Measurements from ENCODE around the gene COQ10B. TPM values are rescaled to one million over a fixed set of nuclear protein-coding genes. Genes with fewer than 3 reads are reported as not detected.

COQ10B gene
- total RNA-seq, 1 donor from 2014 or later: 28.5 TPM

DNA sequence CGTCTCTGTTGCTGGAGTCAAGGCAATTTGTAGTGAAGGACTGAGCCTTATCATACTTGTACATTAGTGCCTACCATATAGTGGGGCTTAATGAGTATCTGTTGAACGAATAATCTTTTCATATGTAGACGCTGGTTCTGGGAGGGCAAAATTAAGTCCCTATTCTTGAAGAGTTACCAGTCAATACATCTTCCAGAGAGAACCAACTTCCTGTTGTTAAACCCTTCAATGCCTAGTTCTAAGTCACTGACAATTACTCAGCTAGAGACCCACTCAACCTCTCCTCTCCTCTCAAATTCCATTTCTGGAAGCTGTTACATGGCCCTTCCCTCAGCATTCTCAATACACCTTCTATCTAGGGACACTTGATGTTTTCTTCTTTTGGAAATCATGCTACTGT lies 61.4 kb downstream of the COQ10B start:
- Histone ChIP-seq H3K4me3 (no peak overlapping the region), H3K27ac (peak overlapping the region; percentile 93), H3K36me3 (no peaks in the 10 kb centered on the region), H3K27me3 (no peaks in the 10 kb centered on the region), H3K9me3 (no peaks in the 10 kb centered on the region), H3K4me1 (peaks cover 33% of the 10 kb centered on the region)
- no peak for TF ChIP-seq POLR2A (IDR thresholded peaks at IDR 0.05)
- TF ChIP-seq, protein P1, sequence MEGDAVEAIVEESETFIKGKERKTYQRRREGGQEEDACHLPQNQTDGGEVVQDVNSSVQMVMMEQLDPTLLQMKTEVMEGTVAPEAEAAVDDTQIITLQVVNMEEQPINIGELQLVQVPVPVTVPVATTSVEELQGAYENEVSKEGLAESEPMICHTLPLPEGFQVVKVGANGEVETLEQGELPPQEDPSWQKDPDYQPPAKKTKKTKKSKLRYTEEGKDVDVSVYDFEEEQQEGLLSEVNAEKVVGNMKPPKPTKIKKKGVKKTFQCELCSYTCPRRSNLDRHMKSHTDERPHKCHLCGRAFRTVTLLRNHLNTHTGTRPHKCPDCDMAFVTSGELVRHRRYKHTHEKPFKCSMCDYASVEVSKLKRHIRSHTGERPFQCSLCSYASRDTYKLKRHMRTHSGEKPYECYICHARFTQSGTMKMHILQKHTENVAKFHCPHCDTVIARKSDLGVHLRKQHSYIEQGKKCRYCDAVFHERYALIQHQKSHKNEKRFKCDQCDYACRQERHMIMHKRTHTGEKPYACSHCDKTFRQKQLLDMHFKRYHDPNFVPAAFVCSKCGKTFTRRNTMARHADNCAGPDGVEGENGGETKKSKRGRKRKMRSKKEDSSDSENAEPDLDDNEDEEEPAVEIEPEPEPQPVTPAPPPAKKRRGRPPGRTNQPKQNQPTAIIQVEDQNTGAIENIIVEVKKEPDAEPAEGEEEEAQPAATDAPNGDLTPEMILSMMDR (IDR thresholded peaks at IDR 0.05): no peak
- no peak for TF ChIP-seq POLR2AphosphoS5 (IDR thresholded peaks at IDR 0.05; ENCODE audit: insufficient read depth in 1 of 2, low read depth in 1 of 2)
- intact Hi-C loops (cut with DNase I): no loop called here
- DNase-seq (ENCODE audit: extremely low spot score in 2 of 2): no peak

DNA sequence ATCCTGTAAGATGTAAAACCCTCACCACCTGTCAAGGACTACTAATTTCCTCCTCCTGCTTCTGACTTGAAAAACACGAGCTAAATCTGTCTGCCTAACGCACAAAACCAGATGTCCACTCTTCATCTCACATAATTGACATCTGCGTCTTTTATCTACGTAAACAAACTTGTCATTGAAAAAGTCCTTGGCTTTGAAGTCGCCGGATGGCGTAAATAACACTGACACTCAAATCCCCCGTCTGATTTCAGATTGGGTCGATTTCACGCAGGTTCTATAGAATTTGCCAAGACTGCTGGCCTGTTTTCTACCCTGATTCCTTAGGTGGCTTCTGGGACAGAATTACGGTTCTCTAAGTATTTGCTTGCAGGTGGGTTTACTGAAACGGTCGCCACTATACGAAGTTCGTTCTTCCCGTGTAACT lies 62.0 kb downstream of the COQ10B start:
- H3K4me1 ChIP-seq: peaks cover 33% of the 10 kb centered on the region
- H3K9me3 ChIP-seq: no peaks in the 10 kb centered on the region
- intact Hi-C loops (cut with DNase I): no loop called here
- peak overlapping the region; percentile 76 to 91 for H3K4me3 ChIP-seq
- H3K27me3 ChIP-seq: no peaks in the 10 kb centered on the region
- H3K36me3 ChIP-seq: no peaks in the 10 kb centered on the region
- TF ChIP-seq POLR2AphosphoS5 (IDR thresholded peaks at IDR 0.05; ENCODE audit: insufficient read depth in 1 of 2, low read depth in 1 of 2) (no peak), POLR2A (IDR thresholded peaks at IDR 0.05) (no peak)
- TF ChIP-seq, protein P1 (IDR thresholded peaks at IDR 0.05): no peak
- DNase-seq (ENCODE audit: extremely low spot score in 2 of 2): no peak
- H3K27ac ChIP-seq: peak overlapping the region; percentile 93

DNA sequence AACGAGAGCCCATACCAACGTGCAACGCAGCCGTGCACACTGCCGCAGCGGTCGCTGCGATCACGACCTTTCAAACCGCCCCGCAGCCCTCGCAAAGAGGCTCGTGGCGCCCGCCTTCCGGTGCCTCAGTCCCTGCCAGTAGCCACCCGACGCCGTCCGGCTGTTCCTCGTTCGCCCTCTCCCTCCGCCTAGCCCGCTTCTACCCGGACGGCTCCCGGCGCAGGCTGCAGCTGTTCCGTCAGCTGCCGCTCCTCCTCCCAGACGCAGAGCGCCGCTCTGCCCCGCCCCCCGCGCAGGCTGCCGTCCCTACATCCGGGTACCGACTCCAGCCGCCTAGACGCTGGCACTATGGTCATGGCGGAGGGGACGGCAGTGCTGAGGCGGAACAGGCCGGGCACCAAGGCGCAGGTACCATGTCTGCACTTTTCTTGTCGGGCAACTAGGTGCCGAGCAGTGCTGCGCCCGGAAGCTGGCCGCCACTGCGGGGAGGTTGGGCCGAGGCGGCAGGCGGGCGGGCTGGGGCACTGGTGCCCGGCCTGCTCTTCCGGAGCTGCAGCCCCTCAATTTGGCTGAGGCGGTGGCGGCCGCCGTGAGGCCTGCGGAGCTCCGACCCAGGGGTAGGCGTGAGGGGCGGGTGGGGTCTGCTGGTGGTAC lies 62.5 kb downstream of the COQ10B start, which contains the start of gene MOB4:
Gene MOB4, plus strand, starts transcription at position 328 of the 654 bp plus-strand sequence. Its CDS starts 21 bp downstream, at position 349.
- intact Hi-C loops (cut with DNase I): no loop called here
- Histone ChIP-seq H3K9me3 (no peaks in the 10 kb centered on the region), H3K4me3 (peak within 1 kb of the TSS; percentile 76 to 91), H3K27ac (peak within 1 kb of the TSS; percentile 93), H3K36me3 (no peaks in the 10 kb centered on the region), H3K27me3 (no peaks in the 10 kb centered on the region), H3K4me1 (peaks cover 33% of the 10 kb centered on the region)
- peak in 1 of 2 donors; percentile 94 for DNase-seq (ENCODE audit: extremely low spot score in 2 of 2)
- TF ChIP-seq, protein P1 (IDR thresholded peaks at IDR 0.05): no peak
- peak; percentile 80 to 88 for TF ChIP-seq POLR2A (IDR thresholded peaks at IDR 0.05)
- TF ChIP-seq POLR2AphosphoS5 (IDR thresholded peaks at IDR 0.05; ENCODE audit: insufficient read depth in 1 of 2, low read depth in 1 of 2): peak; percentile 95 to 98

DNA sequence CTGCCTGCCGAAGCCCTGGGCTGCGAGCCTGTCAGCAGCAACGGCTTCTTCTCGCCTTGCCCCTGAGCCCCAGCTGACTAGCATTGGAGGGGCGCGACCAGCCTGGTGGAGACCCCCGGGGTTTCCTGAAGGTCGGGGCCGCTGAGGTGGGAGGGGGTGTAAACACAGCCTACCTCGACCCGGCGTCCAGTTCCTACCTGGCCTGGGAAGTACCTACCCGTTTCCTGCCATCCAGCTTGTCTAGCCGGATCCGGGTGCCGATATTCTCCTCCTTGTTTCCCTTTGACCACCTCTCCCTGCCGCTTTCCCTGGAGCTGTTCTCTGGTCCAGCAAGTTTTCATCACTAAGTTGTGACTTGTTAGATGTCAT lies 63.0 kb downstream of the COQ10B start:
- peaks cover 33% of the 10 kb centered on the region for H3K4me1 ChIP-seq
- H3K27ac ChIP-seq: peak overlapping the region; percentile 93
- H3K36me3 ChIP-seq: no peaks in the 10 kb centered on the region
- intact Hi-C loops (cut with DNase I): no loop called here
- no peaks in the 10 kb centered on the region for H3K9me3 ChIP-seq
- H3K4me3 ChIP-seq: peak overlapping the region; percentile 76 to 91
- no peak for DNase-seq (ENCODE audit: extremely low spot score in 2 of 2)
- TF ChIP-seq, protein P1 (IDR thresholded peaks at IDR 0.05): no peak
- TF ChIP-seq POLR2AphosphoS5 (IDR thresholded peaks at IDR 0.05; ENCODE audit: insufficient read depth in 1 of 2, low read depth in 1 of 2) (no peak), POLR2A (IDR thresholded peaks at IDR 0.05) (no peak)
- H3K27me3 ChIP-seq: no peaks in the 10 kb centered on the region

DNA sequence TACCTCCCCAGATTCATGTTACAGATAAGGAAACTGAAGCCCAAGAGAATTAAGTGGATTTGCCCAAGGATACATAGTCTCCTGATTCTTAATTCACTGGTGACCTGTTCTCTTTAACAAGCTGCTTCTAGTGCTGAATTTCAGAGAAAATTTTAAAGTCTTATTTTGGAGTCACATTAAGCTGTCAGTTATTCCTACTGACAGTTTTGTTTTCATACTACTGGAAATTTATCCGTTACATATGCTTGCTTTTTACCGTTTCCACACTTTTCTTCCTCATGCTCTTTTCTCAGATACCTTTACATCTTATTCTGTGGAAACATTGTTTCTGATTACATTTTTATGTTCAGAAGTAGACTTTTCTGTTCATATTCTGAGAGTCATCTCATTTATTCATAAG lies 63.8 kb downstream of the COQ10B start:
- Histone ChIP-seq H3K9me3 (no peaks in the 10 kb centered on the region), H3K4me3 (peak overlapping the region; percentile 76 to 91), H3K27ac (peak overlapping the region; percentile 93), H3K4me1 (peaks cover 33% of the 10 kb centered on the region), H3K36me3 (no peaks in the 10 kb centered on the region), H3K27me3 (no peaks in the 10 kb centered on the region)
- intact Hi-C loops (cut with DNase I): no loop called here
- no peak for DNase-seq (ENCODE audit: extremely low spot score in 2 of 2)
- TF ChIP-seq, protein P1 (IDR thresholded peaks at IDR 0.05): no peak
- no peak for TF ChIP-seq POLR2A (IDR thresholded peaks at IDR 0.05)
- no peak for TF ChIP-seq POLR2AphosphoS5 (IDR thresholded peaks at IDR 0.05; ENCODE audit: insufficient read depth in 1 of 2, low read depth in 1 of 2)
